ENCODE results near the gene HMCN1.

HMCN1 gene

GRCh38 chr1:185972096-185972850 is 238.1 kb downstream of the HMCN1 start:
- DNase-seq, result no peak

DNA sequence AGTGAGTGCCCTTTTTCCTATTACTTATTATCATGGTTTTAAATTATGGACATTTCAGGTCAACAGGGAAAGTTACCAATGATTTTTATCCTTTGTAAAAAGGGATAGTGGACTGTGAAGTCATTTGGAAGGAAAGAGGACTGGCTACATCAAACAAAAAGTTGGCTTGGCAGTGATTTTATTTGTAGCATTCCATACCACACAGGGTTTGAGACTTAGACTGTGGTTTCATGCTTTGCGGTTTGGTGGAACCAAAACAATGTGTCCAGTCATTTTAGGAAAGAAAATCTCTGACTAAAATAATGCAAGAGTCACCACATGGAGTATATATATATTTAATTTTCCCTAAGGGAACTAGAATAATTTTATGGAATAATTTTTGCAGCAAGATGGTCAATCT is 239.5 kb downstream of the HMCN1 start:
- no peak for DNase-seq

GRCh38 chr1:185974367-185975170 is 240.4 kb downstream of the HMCN1 start:
- DNase-seq, result peak; percentile 33

DNA sequence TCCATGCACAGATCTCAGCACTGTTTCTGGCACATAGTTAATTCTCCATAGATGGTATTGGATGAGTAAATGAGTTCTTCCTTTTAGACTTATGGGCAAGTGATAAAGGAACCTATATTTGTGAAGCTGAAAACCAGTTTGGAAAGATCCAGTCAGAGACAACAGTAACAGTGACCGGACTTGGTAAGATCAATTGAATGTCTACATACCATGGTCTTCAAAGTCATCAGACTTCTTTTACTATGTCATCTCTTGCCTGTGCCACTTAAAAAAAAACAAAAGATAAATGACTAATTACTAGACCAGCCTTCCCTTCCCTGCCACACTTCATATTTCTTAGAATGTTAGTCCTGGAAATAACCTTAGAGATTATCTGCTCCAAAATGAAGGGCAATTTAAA is 246.7 kb downstream of the HMCN1 start:
- DNase-seq, result no peak

DNA sequence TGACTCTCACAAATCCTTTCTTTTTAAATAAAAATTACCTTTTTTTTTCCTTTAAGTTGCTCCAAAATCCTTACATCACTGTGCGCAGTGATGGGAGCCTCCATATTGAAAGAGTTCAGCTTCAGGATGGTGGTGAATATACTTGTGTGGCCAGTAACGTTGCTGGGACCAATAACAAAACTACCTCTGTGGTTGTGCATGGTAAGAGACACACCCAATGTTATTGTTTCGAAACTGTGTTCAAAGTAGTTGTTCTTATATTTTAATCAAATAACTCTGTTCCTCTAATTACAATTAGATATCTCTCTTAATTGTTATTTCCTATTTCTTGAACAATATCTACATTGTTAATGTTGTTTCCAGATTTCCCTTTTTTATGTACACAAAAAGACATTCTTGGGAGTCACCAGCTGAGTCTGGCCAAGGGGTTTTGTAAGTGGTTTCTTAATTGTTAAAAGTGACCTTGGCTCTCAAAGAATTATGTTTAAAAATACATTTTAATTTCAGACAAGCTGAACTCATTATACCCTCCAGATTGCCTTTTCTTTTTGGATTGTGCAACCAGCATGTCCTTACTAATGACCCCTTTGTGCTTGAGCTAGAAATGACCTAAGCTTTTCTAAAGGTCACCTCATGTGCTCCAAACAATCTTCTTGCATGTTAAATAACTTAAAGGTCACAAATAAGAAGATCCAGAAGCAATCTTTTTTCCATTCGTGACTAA is 250.1 kb downstream of the HMCN1 start:
- no peak for DNase-seq

- DNase-seq, result no peak
Measured at GRCh38 chr1:185987611-185988321, 253.6 kb downstream of the HMCN1 start.

DNA sequence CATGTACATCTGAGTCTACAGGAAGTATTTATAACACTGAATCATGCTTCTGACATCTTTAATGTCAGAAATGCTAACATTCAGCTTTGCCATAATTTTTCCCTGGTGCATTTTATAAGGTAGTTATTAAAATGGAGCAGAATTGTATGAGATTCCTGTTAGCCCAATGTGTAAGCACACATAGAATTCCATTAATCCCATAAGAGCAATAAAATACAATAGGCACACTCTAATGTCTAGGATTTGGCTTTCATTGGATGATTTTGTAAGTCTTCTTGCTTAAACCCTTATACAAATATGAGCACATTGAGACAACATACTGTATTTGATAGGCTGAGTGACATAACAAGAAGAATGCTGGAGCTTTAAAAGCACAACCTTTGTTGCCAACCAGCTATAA is 256.4 kb downstream of the HMCN1 start:
- no peak for DNase-seq

DNA sequence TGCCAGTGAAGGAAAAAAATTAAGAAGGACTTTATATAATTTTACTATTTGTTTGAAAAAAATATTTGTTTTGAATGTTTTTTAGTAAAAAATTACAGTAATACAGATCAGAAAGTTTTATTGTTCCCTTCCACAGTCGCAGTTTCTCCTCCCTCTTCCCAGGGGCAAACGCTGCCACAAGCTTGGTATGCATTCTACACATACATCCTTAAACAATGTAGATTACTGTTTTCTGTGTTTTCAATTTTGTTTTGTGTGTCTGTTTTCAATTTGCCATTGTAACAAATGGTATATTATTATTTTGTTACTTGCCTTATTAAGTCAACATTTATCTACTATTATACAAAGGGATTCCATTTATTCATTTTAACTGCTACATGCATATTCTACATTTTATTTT is 257.1 kb downstream of the HMCN1 start:
- DNase-seq, result no peak

GRCh38 chr1:185996211-185996610 is 262.0 kb downstream of the HMCN1 start:
- DNase-seq, result no peak

DNA sequence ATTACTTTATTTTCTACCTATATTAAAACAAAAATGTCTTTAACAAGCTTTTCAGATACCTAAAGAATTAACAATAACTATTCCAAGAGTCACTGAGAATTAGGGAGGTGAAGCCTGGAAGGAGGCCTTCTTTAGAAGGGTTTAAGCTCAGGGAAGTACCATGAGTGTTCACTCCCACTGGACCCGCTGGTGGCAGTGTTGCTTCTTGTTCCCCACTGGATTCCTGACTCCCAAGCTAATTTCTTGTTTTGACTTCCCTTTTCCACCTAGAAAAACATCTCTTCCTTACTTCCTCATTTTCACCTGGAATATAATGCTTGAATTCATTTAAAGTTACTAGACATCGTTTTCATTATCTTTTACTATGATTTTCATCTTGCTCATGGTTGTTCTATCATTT is 264.2 kb downstream of the HMCN1 start:
- DNase-seq, result no peak

DNA sequence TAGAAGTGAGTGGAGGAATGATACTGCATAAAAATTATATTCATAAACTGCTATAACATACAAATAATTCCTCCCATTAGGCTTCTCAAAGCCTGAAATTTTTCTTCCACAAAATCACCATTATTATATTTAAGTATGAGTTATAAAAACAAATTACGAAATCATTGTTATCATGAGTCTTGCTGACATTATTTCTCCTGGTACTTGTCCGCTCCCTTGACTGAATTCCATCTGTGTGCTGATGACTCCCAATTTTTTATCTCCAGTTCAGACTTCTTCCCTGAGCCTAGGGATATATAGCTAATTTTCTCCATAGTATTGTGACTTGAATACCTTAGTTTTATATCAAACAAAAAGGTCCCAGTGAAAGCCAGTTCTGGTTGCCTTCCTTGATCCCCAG is 268.2 kb downstream of the HMCN1 start:
- DNase-seq, result no peak

- DNase-seq, result no peak
Measured at GRCh38 chr1:186009039-186009737, 275.0 kb downstream of the HMCN1 start.

- DNase-seq, result no peak
Measured at GRCh38 chr1:186014370-186015037, 280.3 kb downstream of the HMCN1 start.

DNA sequence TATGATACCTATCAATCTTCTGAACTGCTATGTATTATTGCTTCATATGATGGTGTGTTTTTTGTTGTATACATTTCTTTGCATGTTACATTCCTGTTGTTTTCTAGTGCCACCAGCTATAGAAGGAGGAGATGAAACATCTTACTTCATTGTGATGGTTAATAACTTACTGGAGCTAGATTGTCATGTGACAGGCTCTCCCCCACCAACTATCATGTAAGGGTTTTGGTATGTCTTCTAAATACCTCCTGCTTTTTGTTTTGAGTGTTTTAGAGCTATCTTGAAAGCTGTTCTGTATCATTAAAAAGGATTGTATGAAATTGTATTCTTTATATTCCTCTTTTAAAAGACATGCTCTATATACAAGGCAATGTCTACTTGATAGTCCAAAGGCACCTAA is 282.7 kb downstream of the HMCN1 start:
- DNase-seq, result no peak

DNA sequence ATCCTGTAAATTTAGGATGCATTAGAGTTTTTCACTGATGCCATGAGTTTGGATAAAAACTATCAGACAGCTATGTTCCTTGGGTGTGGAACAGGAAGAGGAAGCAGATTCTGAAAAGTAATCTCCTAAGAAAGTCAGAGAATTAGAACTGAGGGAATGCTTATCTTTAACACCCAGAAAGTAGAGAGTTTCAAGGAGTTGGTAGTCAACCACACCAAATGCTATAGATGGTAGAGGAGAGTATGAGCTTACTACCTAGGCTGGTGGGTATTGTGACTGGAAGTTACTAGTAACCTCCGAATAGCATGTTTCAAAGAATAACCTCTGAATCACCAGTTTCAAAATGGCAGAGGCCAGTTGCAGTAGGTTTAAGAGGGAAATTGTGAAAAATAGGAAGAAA is 288.0 kb downstream of the HMCN1 start:
- no peak for DNase-seq

GRCh38 chr1:186026946-186027345 is 292.8 kb downstream of the HMCN1 start:
- DNase-seq, result no peak

- no peak for DNase-seq
Measured at GRCh38 chr1:186027621-186028020, 293.4 kb downstream of the HMCN1 start.

GRCh38 chr1:186030453-186030852 is 296.3 kb downstream of the HMCN1 start:
- DNase-seq, result no peak

GRCh38 chr1:186033847-186034271 is 299.7 kb downstream of the HMCN1 start:
- DNase-seq, result no peak

GRCh38 chr1:186042230-186042629 is 308.0 kb downstream of the HMCN1 start:
- DNase-seq, result no peak

DNA sequence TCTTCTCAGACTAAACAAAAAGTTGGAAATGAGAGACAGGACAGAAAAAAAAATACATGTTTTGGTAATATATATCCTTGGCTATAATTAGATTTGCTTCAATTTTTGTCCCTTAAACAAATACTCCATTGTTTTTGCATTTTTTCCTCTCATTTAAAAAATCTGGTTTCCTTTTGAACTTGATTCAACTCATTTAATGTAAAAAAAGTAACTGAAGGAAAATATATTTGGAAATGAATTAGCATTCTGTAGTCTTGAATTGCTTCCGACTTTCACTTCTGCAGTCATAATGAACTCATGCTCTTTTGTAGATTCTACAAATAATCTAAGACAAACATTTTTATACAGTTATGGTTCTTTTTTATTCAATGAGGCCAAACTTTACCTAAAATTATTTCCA is 309.1 kb downstream of the HMCN1 start:
- no peak for DNase-seq

Data from femur (tissue), 1 donor.